HG03469 (cell line): Measurements from ENCODE around the gene PDLIM5.

ENCODE experiments used
- ATAC-seq: cut with Tn5 transposase; IDR thresholded peaks from one replicate; pipeline ENCODE4 v1.9.1; 2021; ENCODE audit warnings: mild to moderate bottlenecking, moderate library complexity, moderate number of reproducible peaks; ENCODE audit not compliant: unreplicated experiment

PDLIM5 gene

GRCh38 chr4:94523617-94524016 lies 71.9 kb downstream of the PDLIM5 start:
- no peak for ATAC-seq

GRCh38 chr4:94525993-94526728 lies 74.4 kb downstream of the PDLIM5 start:
- ATAC-seq = no peak

GRCh38 chr4:94527556-94528233 lies 76.0 kb downstream of the PDLIM5 start:
- no peak for ATAC-seq

GRCh38 chr4:94528792-94529451 lies 77.2 kb downstream of the PDLIM5 start:
- ATAC-seq = no peak

GRCh38 chr4:94530073-94530472 lies 78.3 kb downstream of the PDLIM5 start:
- no peak for ATAC-seq

GRCh38 chr4:94531991-94532789 lies 80.4 kb downstream of the PDLIM5 start:
- no peak for ATAC-seq

GRCh38 chr4:94533405-94534223 lies 81.9 kb downstream of the PDLIM5 start:
- no peak for ATAC-seq

- peak; percentile 87 for ATAC-seq
Measured at GRCh38 chr4:94534401-94535312, 82.9 kb downstream of the PDLIM5 start.

- ATAC-seq = no peak
Measured at GRCh38 chr4:94536049-94536448, 84.3 kb downstream of the PDLIM5 start.

- no peak for ATAC-seq
Measured at GRCh38 chr4:94536649-94537469, 85.1 kb downstream of the PDLIM5 start.

GRCh38 chr4:94537921-94538628 lies 86.3 kb downstream of the PDLIM5 start:
- ATAC-seq = no peak

- ATAC-seq = no peak
Measured at GRCh38 chr4:94540476-94540875, 88.7 kb downstream of the PDLIM5 start.

GRCh38 chr4:94544811-94545210 lies 93.1 kb downstream of the PDLIM5 start:
- no peak for ATAC-seq

GRCh38 chr4:94545296-94545695 lies 93.6 kb downstream of the PDLIM5 start:
- ATAC-seq = no peak

GRCh38 chr4:94546949-94547348 lies 95.2 kb downstream of the PDLIM5 start:
- ATAC-seq = no peak

GRCh38 chr4:94548571-94548970 lies 96.8 kb downstream of the PDLIM5 start:
- no peak for ATAC-seq

- no peak for ATAC-seq
Measured at GRCh38 chr4:94550352-94550751, 98.6 kb downstream of the PDLIM5 start.

GRCh38 chr4:94550851-94551250 lies 99.1 kb downstream of the PDLIM5 start:
- no peak for ATAC-seq
